H4 (cell line): ENCODE measurements around the gene PTPN1. TPM values are rescaled to one million over a fixed set of nuclear protein-coding genes. Genes with fewer than 3 reads are reported as not detected.
"Not testable (repeated sequence)": the region's sequence is repeated elsewhere in the genome, so short reads cannot be mapped to it uniquely, and the experiment has no call there.

Experiments used
- DNase-seq: peaks from one replicate; pipeline ENCODE4 v3.0.0-alpha.2; 2015; ENCODE audit warnings: low spot score
- total RNA-seq: library from RNA; depleted of rRNA; stranded (reverse); fragments of >200 nt; shearing (Covaris generic); gene quantifications from 2 replicates; pipeline ENCODE4 v1.2.3, GENCODE V29; 2014; rRNA removed

Gene PTPN1
- total RNA-seq, result 22.8 TPM in 2 replicates

DNA sequence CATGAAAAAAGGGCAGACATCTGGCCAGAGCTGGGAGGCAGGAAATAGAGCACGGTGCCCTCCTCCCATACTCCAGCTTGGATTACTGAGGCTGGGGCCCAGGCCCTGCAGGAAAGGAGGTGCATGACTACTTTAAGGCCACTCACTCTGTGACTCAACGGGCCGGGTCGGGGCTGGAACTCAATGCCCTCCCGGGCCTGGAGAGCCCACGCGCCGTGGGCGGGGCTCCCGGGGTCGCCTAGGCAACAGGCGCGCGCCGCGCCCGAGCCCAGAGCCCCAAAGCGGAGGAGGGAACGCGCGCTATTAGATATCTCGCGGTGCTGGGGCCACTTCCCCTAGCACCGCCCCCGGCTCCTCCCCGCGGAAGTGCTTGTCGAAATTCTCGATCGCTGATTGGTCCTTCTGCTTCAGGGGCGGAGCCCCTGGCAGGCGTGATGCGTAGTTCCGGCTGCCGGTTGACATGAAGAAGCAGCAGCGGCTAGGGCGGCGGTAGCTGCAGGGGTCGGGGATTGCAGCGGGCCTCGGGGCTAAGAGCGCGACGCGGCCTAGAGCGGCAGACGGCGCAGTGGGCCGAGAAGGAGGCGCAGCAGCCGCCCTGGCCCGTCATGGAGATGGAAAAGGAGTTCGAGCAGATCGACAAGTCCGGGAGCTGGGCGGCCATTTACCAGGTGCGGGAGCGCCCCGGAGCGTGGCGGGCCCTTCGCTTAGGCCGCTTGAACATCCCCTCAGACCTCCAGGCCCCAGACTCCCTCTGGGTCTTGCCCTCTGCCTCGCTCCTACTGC, at the start of gene PTPN1:
Gene PTPN1 (plus strand): TSS at position 461 of the 783 bp plus-strand sequence. CDS start 145 bp downstream, at position 606.
- DNase-seq, result peak; percentile 95

DNA sequence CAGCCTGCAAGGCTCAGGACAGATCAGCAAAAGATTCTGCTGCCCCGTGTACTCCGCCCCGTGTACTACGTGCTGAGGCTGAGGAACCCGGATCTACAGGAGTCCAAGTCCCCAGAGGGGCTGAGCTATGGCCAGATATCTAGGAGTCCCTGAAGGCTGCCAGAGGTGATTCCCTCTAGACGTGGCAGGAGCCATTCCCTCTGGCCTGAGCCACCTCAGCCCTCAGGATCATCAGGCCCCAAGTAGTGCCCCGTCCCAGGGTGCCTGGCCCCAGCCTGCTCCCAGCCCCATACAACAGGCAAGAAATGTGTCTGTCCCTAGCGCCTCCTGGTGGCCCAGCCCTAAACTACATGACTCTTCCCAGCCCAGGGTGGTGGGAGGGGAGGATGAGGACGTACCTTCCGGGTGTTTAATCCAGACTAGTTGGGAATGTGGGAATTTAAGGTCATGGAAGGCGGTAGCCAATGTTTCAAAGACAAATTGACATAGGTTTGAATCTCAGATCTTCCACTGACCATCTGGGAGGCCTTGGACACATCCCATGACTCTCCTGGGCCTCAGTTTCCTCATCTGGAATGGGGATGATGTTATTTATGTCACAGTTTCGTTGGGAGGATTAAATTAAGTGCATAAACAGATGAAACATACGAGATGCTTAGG, 49.4 kb upstream of the PTPN1 start:
- DNase-seq, result peak; percentile 67

DNA sequence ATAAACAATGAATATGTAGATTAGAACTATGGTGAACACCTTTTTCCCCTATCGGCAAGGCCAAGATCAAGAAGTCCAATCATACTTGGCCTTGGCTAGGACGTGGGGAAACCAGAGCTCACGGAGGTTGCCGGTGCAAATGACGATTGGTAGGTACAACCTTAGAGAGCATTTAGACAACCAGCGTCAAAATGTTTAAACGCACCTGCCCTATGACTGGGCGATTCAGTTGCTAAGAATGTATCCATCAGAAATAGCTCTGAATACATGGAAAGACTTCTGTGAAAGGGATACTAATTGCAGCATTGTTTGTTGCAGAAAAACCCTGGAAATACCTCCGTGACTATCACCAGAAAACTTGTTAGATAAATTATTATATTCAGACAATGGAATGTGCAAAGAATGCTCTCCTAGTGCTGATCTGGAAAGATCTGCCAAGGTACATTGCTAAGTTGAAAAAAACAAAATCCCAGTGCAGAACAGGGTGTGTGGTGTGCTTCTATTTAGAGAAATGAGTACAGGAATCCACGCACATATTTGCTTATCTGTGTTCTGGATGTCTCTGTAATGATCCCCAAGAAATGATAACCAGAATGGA, 48.0 kb upstream of the PTPN1 start:
- no peak for DNase-seq

GRCh38 chr20:50464026-50464724, 46.0 kb upstream of the PTPN1 start:
- DNase-seq, result no peak

DNA sequence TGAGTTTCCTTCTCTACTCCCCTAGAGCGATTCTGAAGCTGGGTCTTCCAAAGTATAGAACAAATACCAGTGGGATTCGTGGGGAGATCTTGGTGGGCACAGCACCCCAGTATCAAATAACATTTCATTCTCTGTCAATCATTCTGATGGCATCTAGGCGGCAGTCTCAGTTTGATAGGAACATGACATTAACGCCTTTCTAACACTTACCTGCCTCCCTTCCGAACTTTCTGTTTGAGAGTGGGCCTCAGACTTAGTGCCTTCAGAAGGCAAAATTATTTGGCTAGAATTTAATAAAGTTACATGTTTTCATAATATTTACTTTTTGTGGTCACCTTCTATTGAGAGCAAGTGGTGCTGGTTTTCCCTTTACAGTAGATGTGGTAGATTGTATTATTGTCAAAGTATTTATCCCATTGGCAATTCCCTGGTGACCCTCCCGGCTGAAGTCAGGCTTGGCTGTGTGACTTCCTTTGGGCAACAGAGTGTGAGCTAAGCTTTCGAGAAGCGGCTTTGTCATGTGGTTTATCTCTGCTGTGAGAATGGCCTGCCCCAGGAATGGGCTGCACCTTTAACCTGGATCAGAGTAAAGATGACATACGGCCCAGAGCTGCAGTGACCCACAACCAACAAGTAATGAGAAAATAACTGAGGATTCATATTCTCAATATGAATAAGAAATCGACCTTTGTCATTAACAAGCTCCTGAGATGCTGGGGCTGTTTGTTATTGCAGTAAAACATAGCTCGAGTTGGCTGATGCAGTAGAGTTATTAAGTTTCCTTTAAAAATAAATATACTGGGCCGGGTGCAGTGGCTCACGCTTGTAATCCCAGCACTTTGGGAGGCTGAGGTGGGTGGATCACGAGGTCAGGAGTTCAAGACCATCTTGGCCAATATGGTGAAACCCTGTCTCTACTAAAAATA, 45.2 kb upstream of the PTPN1 start:
- DNase-seq, result no peak

- no peak for DNase-seq
Measured at GRCh38 chr20:50467174-50467573, 43.0 kb upstream of the PTPN1 start.

DNA sequence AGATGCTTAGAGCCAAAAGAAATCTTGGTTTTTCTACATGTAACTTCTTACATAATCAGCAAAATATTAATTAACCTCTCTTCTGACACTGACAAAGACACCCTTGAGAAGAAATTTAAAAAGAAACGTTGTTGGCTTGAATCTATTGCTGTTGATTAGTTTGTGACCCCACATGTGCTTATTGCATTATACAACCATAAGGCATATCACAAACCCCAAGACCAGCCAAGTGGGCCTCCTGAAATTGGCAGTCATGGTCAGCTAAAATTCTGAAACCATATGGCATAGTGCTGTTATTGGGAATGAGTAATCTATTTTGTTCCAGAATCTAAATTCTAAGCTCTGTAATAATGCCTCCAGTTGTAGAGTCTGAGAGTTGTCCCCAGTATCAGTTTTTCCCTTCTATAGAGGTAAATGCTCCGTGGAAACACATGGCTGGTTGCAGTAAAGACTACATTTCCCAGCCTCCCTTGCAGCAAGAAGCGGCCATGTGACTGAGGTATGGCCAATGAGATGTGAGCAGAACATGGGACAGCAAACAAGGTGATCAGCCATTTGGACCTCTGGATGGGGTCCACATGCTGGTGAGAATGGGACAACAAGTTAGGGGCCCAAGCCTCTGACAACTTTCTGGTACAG, 42.3 kb upstream of the PTPN1 start:
- DNase-seq, result peak; percentile 34

GRCh38 chr20:50468378-50468798, 41.8 kb upstream of the PTPN1 start:
- no peak for DNase-seq

- no peak for DNase-seq
Measured at GRCh38 chr20:50469176-50469723, 40.9 kb upstream of the PTPN1 start.

DNA sequence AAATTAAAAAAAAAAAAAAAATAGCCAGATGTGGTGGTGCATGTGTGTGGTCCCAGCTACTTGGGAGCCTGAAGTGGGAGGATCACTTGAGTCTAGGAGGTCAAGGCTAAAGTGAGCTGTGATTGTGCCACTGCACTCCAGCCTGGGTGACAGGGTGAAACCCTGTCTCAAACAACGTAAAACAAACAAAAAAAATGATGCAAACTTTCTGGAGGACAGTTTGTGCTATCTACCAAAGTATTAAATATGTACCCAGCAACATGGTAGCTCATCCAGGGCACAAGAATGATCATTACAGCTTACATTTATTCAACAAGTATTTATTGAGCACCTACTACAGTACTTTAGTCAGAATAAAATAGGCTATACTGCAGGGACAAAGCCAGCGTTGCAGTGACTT, 40.4 kb upstream of the PTPN1 start:
- DNase-seq, result no peak

DNA sequence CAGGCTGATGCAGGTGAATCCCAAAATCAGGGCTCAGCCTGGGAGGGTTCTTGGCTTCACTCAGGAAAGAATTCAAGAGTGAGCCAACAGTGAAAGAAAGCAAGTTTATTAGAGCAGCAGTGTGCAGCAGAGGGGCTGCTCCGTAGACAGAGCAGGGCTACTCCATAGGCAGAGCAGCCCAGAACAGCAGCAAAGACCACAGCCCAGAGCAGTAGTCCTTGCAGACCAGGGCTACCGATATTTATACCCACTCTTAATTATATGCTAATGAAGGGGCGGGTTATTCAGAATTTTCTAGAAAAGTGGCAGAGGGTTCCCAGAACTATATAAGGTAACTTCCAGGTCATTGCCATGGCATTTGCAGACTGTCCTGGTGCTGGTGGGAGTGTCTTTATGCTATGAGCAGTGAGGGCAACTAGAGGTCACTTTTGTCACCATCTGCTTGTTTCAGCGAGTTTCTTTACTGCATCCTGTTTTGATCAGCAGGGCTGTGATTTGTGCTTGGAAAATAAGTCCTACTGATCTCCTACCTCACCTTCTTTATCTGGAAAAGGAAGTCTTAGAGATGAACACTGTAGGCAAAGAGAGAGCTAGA, 39.8 kb upstream of the PTPN1 start:
- no peak for DNase-seq

DNA sequence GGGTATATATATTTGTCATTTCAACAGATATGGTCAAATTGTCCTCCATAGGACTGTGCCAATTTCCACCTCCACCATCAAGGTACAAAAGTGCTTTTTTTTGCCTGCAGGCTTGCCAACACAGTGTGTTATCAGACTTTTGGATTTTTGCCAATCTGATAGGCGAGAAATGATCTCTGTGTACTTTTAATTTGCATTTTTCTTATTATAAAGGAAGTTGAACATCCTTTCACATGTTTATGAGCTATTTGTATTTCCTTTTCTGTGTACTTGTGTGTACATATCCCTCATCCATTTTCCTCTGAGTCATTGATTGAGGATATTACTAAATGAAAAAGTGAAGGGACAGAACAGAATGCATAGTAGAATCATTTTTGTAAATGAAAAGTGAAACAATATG, 39.0 kb upstream of the PTPN1 start:
- DNase-seq, result no peak

DNA sequence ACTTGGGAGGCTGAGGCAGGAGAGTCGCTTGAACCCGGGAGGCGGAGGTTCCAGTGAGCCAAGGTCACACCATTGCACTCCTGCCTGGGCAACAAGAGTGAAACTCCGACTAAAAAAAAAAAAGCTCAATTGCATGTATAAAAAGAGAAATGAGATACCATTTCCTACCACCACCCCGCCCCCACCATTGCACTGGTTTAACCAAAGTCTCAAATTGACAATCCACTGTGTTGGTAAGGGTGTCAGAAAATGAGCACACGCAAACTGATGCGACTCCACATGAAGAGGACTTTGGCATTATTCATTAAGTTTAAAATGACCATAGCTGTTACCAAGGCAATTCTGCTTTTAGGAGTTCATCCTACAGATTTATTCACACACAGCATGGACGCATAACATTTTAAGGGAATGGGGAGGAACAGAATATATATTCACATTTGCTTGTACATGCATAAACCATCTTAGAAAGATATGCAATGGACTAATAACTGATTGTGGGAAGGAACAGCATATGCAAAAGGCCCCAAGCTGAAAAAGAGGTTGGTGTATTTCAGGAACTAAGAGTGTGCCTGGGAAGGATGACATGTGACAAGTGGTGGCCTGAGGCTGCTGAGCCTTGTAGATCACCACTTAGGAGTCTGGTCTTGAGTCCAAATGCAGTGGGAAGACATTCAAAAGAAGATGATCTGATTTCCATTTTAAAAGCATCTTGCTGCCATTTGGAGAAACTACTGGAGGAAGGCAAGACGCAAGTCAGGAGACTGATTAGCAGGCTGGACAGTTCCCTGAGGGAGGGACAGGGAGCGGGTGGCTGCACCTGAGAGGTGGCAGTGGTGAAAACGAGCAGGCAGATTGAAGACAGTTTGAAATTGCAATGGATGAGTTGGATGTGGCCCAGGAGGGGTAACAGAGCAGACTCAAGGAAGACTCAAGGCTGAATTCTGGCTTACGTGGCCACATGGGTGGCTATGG, 37.2 kb upstream of the PTPN1 start:
- DNase-seq, result no peak

GRCh38 chr20:50474356-50474755, 35.8 kb upstream of the PTPN1 start:
- not testable (repeated sequence) for DNase-seq

DNA sequence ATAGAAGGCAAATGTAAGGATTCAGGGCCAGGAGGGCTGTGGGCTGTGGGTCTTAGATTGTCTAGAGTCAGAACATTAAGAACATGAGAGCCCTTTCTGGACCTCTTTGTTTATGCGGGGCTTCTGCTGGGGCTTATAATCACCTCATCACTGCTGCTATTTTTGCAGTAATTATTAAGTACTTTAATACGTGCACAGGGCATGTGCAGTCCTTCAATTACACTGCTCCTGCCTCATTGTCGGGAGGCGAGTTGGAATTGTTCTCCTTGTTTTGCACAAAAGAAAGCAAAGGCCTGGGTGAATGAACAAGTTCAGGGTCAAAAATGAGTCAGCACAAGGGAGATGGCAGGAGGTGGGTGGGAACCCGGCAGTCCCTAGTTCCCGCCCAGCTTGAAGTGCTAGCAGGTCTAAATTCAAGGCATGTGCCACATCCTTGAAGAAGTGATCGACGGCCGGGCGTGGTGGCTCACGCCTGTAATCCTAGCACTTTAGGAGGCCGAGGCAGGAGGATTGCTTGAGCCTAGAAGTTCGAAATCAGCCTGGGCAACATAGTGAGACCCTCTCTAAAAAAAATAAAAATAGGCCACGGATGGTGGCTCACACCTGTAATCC, 34.4 kb upstream of the PTPN1 start:
- DNase-seq, result no peak

DNA sequence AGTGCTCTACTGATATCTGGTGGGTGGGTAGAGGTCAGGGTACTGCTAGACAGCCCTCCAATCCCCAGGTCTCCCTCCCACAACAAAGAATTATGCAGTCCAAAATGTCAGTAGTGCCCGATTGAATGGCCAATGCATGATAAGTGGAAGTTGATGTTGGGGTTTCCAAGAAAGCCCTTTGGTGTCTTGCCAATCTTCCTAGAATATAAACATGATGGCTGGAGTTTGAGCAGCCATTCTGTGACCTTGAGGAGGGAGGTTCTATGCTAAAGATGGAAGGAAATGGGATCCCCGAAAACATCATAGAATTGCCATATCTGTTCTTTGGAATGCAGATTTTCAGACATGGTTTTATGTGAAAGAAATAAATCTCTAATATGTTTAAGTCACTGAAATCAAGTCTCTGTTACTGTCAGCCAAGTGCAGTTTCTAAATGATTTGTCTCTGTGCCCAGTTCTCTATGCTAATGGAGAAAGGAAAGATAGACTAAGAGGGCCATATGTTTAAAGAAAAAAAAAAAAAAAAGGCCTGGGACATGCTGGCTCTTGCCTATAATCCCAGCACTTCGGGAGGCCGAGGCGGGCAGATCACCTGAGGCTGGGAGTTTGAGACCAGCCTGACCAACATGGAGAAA, 32.8 kb upstream of the PTPN1 start:
- DNase-seq, result no peak

GRCh38 chr20:50478162-50478990, 31.8 kb upstream of the PTPN1 start:
- peak; percentile 78 for DNase-seq
